ENCODE measurements around the gene PDE9A.

GRCh38 chr21:42757422-42757821 lies 104.0 kb downstream of the PDE9A start:
- no peak for TF ChIP-seq POLR2A (IDR thresholded peaks at IDR 0.05)
- TF ChIP-seq CTCF (IDR thresholded peaks at IDR 0.05) = no peak
- no peak for TF ChIP-seq EP300 (IDR thresholded peaks at IDR 0.05)
